ENCODE results near the gene HBG2. TPM values are rescaled to one million over a fixed set of nuclear protein-coding genes. Genes with fewer than 3 reads are reported as not detected.
"Not testable (repeated sequence)": the region's sequence is repeated elsewhere in the genome, so short reads cannot be mapped to it uniquely, and the experiment has no call there.

HBG2 gene
- total and polyA plus RNA-seq, 2 donors from 2014 or later, result not detected

GRCh38 chr11:5301846-5302245, 47.3 kb upstream of the HBG2 start, which contains the start of gene OR51B4:
OR51B4 (minus strand) TSS chr11:5301946; CDS start chr11:5301946, 0 bp downstream.
- Histone ChIP-seq H3K4me3 (ENCODE audit: low read length in 3 of 3) (no peak within 1 kb of the TSS), H3K9me3 (ENCODE audit: control insufficient read depth in 2 of 3, insufficient read depth in 1 of 3, low read length in 3 of 3) (no peaks in the 10 kb centered on the region), H3K36me3 (ENCODE audit: control insufficient read depth in 2 of 3, insufficient read depth in 3 of 3, low read length in 3 of 3) (no peaks in the 10 kb centered on the region), H3K27ac (ENCODE audit: low read depth in 2 of 2, low read length in 2 of 2) (no peak within 1 kb of the TSS), H3K9ac (ENCODE audit: low read length in 3 of 3) (no peak within 1 kb of the TSS), H3K4me1 (ENCODE audit: control insufficient read depth in 2 of 3, insufficient read depth in 2 of 3, low read depth in 1 of 3, low read length in 3 of 3) (no peaks in the 10 kb centered on the region), H3K27me3 (ENCODE audit: control insufficient read depth, insufficient read depth, low read length) (no peaks in the 10 kb centered on the region)
- TF ChIP-seq, protein P1, sequence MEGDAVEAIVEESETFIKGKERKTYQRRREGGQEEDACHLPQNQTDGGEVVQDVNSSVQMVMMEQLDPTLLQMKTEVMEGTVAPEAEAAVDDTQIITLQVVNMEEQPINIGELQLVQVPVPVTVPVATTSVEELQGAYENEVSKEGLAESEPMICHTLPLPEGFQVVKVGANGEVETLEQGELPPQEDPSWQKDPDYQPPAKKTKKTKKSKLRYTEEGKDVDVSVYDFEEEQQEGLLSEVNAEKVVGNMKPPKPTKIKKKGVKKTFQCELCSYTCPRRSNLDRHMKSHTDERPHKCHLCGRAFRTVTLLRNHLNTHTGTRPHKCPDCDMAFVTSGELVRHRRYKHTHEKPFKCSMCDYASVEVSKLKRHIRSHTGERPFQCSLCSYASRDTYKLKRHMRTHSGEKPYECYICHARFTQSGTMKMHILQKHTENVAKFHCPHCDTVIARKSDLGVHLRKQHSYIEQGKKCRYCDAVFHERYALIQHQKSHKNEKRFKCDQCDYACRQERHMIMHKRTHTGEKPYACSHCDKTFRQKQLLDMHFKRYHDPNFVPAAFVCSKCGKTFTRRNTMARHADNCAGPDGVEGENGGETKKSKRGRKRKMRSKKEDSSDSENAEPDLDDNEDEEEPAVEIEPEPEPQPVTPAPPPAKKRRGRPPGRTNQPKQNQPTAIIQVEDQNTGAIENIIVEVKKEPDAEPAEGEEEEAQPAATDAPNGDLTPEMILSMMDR (IDR thresholded peaks at IDR 0.05; ENCODE audit: borderline replicate concordance, extremely low read depth, insufficient read depth), result no peak
- DNase-seq, result no peak
- no peak for FAIRE-seq
- intact Hi-C loops (cut with DNase I), result no loop called here

DNA sequence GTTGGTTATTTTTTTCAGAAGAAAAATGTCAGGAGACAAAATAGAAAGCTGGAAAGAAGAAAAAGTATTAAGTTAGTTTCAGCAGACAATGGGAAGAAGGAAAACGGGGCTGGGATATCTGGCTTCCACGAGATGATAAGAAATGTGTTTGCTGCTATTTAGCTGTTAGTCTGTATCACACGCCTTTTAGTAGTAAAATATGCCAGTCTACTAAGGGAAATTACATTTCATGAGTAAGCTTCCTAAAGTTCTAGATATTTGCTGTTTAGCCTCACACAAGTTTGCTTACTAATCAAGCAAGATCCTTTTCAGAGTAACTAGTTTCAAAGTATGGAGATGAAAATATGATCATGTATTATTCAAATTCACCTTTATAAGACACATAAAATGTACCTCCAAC, 45.7 kb upstream of the HBG2 start:
- Histone ChIP-seq H3K4me3 (ENCODE audit: low read length in 3 of 3) (no peak overlapping the region), H3K9ac (ENCODE audit: low read length in 3 of 3) (no peak overlapping the region), H3K27me3 (ENCODE audit: control insufficient read depth, insufficient read depth, low read length) (no peaks in the 10 kb centered on the region), H3K4me1 (ENCODE audit: control insufficient read depth in 2 of 3, insufficient read depth in 2 of 3, low read depth in 1 of 3, low read length in 3 of 3) (no peaks in the 10 kb centered on the region), H3K36me3 (ENCODE audit: control insufficient read depth in 2 of 3, insufficient read depth in 3 of 3, low read length in 3 of 3) (no peaks in the 10 kb centered on the region), H3K9me3 (ENCODE audit: control insufficient read depth in 2 of 3, insufficient read depth in 1 of 3, low read length in 3 of 3) (no peaks in the 10 kb centered on the region), H3K27ac (ENCODE audit: low read depth in 2 of 2, low read length in 2 of 2) (no peak overlapping the region)
- intact Hi-C loops (cut with DNase I), result no loop called here
- DNase-seq (no peak), FAIRE-seq (no peak)
- TF ChIP-seq, protein P1 (IDR thresholded peaks at IDR 0.05; ENCODE audit: borderline replicate concordance, extremely low read depth, insufficient read depth), result no peak

DNA sequence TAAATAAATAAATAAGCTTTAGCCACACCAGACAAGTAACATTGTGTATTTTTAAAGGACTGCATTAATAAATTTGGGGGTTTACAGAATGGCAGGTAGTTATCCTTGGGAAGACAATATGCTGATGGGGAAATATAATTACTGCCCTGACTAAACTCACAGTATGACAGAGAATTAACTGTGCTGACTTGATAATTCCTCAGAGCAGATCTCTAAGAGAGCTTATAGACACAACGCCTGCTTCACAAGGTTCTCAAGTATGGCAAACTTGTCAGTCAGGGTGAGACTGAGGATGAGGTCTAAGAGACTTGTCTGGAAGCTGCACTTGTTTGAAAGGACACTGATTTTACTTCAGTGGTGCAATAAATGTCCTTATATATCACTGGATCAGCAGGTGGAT, 43.9 kb upstream of the HBG2 start:
- FAIRE-seq, result no peak
- TF ChIP-seq, protein P1 (IDR thresholded peaks at IDR 0.05; ENCODE audit: borderline replicate concordance, extremely low read depth, insufficient read depth), result no peak

DNA sequence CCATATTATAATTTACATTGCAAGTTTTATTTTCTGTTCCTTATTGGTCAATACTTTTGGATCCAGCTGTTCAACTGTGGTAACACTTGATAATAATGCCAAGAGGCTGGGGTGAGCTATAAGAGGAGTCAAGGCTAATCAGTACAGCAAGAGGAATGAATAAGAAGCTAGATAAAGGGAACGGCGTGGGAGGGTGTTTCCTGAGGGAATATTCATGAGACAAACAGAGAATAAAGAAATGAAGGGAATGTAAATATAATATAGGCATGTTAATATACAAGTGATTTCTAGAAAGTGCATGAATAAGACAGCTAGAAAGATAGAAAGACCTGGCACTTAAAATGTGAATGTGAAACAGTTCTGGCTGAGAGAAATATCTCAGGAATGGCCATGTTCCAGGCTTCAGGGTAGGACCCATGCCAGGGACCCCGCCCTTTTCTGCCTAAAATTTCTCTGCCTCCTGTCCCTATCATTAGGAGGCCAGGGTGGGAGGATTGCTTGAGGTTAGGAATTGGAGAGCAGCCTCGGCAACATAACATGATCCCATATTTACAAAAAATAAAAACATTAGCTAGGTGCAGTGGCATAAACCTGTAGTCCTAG, 43.2 kb upstream of the HBG2 start:
- no peaks in the 10 kb centered on the region for H3K27me3 ChIP-seq (ENCODE audit: control insufficient read depth, insufficient read depth, low read length)
- no peaks in the 10 kb centered on the region for H3K36me3 ChIP-seq (ENCODE audit: control insufficient read depth in 2 of 3, insufficient read depth in 3 of 3, low read length in 3 of 3)
- H3K9me3 ChIP-seq (ENCODE audit: control insufficient read depth in 2 of 3, insufficient read depth in 1 of 3, low read length in 3 of 3), result no peaks in the 10 kb centered on the region
- intact Hi-C loops (cut with DNase I), result no loop called here
- H3K4me3 ChIP-seq (ENCODE audit: low read length in 3 of 3), result no peak overlapping the region
- DNase-seq (no peak), FAIRE-seq (no peak)
- H3K27ac ChIP-seq (ENCODE audit: low read depth in 2 of 2, low read length in 2 of 2), result no peak overlapping the region
- no peak overlapping the region for H3K9ac ChIP-seq (ENCODE audit: low read length in 3 of 3)
- no peaks in the 10 kb centered on the region for H3K4me1 ChIP-seq (ENCODE audit: control insufficient read depth in 2 of 3, insufficient read depth in 2 of 3, low read depth in 1 of 3, low read length in 3 of 3)
- TF ChIP-seq, protein P1 (IDR thresholded peaks at IDR 0.05; ENCODE audit: borderline replicate concordance, extremely low read depth, insufficient read depth), result no peak

More for the DNA sequence above, 43.9 kb upstream of the HBG2 start:
- H3K36me3 ChIP-seq (ENCODE audit: control insufficient read depth in 2 of 3, insufficient read depth in 3 of 3, low read length in 3 of 3), result no peaks in the 10 kb centered on the region
- no peaks in the 10 kb centered on the region for H3K27me3 ChIP-seq (ENCODE audit: control insufficient read depth, insufficient read depth, low read length)
- H3K9me3 ChIP-seq (ENCODE audit: control insufficient read depth in 2 of 3, insufficient read depth in 1 of 3, low read length in 3 of 3), result no peaks in the 10 kb centered on the region
- no peaks in the 10 kb centered on the region for H3K4me1 ChIP-seq (ENCODE audit: control insufficient read depth in 2 of 3, insufficient read depth in 2 of 3, low read depth in 1 of 3, low read length in 3 of 3)
- no peak overlapping the region for H3K9ac ChIP-seq (ENCODE audit: low read length in 3 of 3)
- intact Hi-C loops (cut with DNase I), result no loop called here
- no peak for DNase-seq
- H3K4me3 ChIP-seq (ENCODE audit: low read length in 3 of 3), result no peak overlapping the region
- H3K27ac ChIP-seq (ENCODE audit: low read depth in 2 of 2, low read length in 2 of 2), result no peak overlapping the region

DNA sequence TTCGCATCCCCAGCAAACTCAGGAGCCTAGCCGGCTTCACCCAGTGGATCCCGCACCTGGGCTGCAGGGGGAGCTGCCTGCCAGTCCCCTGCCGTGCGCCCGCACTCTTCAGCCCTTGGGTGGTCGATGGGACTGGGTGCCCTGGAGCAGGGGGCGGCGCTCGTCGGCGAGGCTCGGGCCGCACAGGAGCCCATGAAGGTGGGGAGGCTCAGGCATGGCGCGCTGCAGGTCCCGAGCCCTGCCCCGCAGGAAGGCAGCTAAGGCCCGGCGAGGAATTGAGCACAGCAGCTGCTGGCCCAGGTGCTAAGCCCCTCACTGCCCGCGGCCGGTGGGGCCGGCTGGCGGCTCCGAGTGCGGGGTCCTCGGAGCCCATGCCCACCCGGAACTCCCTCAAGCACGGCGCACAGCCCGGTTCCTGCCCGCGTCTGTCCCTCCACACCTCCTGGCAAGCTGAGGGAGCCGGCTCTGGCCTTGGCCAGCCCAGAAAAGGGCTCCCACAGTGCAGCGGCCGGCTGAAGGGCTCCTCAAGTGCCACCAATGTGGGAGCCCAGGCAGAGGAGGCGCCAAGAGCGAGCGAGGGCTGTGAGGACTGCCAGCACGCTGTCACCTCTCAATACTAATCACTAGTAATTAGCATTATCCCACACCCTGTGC, 39.9 kb upstream of the HBG2 start:
- H3K9ac ChIP-seq (ENCODE audit: low read length in 3 of 3); H3K27me3 ChIP-seq (ENCODE audit: control insufficient read depth, insufficient read depth, low read length); H3K4me1 ChIP-seq (ENCODE audit: control insufficient read depth in 2 of 3, insufficient read depth in 2 of 3, low read depth in 1 of 3, low read length in 3 of 3); H3K9me3 ChIP-seq (ENCODE audit: control insufficient read depth in 2 of 3, insufficient read depth in 1 of 3, low read length in 3 of 3); intact Hi-C loops (cut with DNase I); H3K27ac ChIP-seq (ENCODE audit: low read depth in 2 of 2, low read length in 2 of 2); H3K4me3 ChIP-seq (ENCODE audit: low read length in 3 of 3); FAIRE-seq; H3K36me3 ChIP-seq (ENCODE audit: control insufficient read depth in 2 of 3, insufficient read depth in 3 of 3, low read length in 3 of 3): not testable (repeated sequence)
- peak in 1 of 5 donors; percentile 49 for DNase-seq
